Tibial nerve (tissue), 4 donors: Measurements from ENCODE around the gene CDKN1B. TPM values are rescaled to one million over a fixed set of nuclear protein-coding genes. Genes with fewer than 3 reads are reported as not detected.

Experiments used
- DNase-seq, 2 donors: peaks; one replicate each; pipeline ENCODE4 v3.0.0-alpha.2; 2019; ENCODE audit warnings: low spot score in 2 of 2
- H3K27ac ChIP-seq, 4 donors: fragments of 200-600 bp; sonication (generic) in 3 of 4; one replicate each; pipeline ENCODE4 v1.5.1; 2017 to 2019; ENCODE audit warnings: mild to moderate bottlenecking in 1 of 4
- H3K27me3 ChIP-seq, 2 donors: fragments of 200-600 bp; sonication (generic) in 1 of 2; one replicate each; pipeline versions ENCODE4 v1.5.1 to v1.6.0; 2017 to 2019
- H3K36me3 ChIP-seq, 3 donors: fragments of 200-600 bp; sonication (generic); one replicate each; pipeline ENCODE4 v1.5.1; 2018 to 2019
- H3K4me1 ChIP-seq, 4 donors: fragments of 200-600 bp; sonication (generic) in 3 of 4; one replicate each; pipeline ENCODE4 v1.5.1; 2017 to 2019
- H3K4me3 ChIP-seq, 4 donors: fragments of 200-600 bp; sonication (generic) in 3 of 4; one replicate each; pipeline ENCODE4 v1.5.1; 2017 to 2019; ENCODE audit warnings: mild to moderate bottlenecking in 1 of 4, moderate library complexity in 1 of 4
- H3K9me3 ChIP-seq, 4 donors: fragments of 200-600 bp; sonication (generic) in 3 of 4; one replicate each; pipeline ENCODE4 v1.5.1; 2017 to 2019
- EP300 ChIP-seq, 2 donors: sonication (generic); formaldehyde crosslinking; IDR thresholded peaks; one replicate each; pipeline ENCODE4 v1.6.1; 2017; ENCODE audit warnings: antibody characterized with exemption in 2 of 2, mild to moderate bottlenecking in 1 of 2
- POLR2A ChIP-seq, 2 donors: fragments of 450-650 bp; IDR thresholded peaks; one replicate each; pipeline ENCODE4 v1.6.1; 2017; ENCODE audit warnings: antibody characterized with exemption in 2 of 2, mild to moderate bottlenecking in 2 of 2, moderate library complexity in 2 of 2
- WGBS, 2 donors: methylation state at CpG; one replicate each; pipeline ENCODE4 v1.1.5; 2018; 5-methylcytosine and 5-hydroxymethylcytosine counted together
- small RNA-seq: library from RNA; depleted of rRNA; stranded (forward); fragments of <200 nt; gene quantifications from one replicate; pipeline ENCODE3, GENCODE V24; 2016
- total RNA-seq, 4 donors: library from RNA; depleted of rRNA; stranded (reverse); fragments of >200 nt; gene quantifications; one replicate each; pipeline ENCODE4 v1.1.0, GENCODE V29; 2016
- TF ChIP-seq, protein P1 (sequence below), 5 experiments: fragments of 200-600 bp in 3 of 5; fragments of 450-650 bp in 2 of 5; sonication (generic) in 3 of 5; IDR thresholded peaks; one replicate each; pipeline ENCODE4 v1.5.1; 2016 to 2019; ENCODE audit warnings: antibody characterized with exemption in 5 of 5, mild to moderate bottlenecking in 3 of 5, moderate library complexity in 2 of 5

Gene CDKN1B
- total RNA-seq, 4 donors from 2014 or later: 77.4 to 142 (median 114) TPM

DNA sequence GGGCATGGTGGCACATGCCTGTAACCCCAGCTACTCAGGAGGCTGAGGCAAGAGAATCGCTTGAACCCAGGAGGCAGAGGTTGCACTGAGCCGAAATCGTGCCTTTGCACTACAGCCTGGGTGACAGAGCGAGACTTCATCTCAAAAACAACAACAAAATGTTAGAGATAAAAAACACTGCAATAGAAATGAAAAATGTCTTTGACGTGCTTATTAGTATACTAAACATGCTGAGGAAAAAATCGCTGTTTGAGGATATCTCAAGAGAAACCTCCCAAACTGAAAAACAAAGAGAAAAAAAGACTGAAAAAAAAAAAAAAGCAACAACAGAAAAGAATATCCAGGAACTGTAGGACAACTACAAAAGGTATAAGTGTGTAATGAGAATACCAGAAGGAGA, 53.1 kb downstream of the CDKN1B start:
- Histone ChIP-seq H3K9me3 (peaks cover 0 to 16% (median 2%) of the 10 kb centered on the region in 4 donors), H3K27me3 (no peaks in the 10 kb centered on the region), H3K4me3 (no peak overlapping the region), H3K27ac (no peak overlapping the region), H3K36me3 (no peaks in the 10 kb centered on the region), H3K4me1 (no peaks in the 10 kb centered on the region)
- DNase-seq: no peak
- 95 to 98% methylated on average over 6 of the region's 6 CpGs for WGBS, 2 donors
- TF ChIP-seq EP300 (IDR thresholded peaks at IDR 0.05): no peak
- no peak for TF ChIP-seq POLR2A (IDR thresholded peaks at IDR 0.05)
- TF ChIP-seq, protein P1, sequence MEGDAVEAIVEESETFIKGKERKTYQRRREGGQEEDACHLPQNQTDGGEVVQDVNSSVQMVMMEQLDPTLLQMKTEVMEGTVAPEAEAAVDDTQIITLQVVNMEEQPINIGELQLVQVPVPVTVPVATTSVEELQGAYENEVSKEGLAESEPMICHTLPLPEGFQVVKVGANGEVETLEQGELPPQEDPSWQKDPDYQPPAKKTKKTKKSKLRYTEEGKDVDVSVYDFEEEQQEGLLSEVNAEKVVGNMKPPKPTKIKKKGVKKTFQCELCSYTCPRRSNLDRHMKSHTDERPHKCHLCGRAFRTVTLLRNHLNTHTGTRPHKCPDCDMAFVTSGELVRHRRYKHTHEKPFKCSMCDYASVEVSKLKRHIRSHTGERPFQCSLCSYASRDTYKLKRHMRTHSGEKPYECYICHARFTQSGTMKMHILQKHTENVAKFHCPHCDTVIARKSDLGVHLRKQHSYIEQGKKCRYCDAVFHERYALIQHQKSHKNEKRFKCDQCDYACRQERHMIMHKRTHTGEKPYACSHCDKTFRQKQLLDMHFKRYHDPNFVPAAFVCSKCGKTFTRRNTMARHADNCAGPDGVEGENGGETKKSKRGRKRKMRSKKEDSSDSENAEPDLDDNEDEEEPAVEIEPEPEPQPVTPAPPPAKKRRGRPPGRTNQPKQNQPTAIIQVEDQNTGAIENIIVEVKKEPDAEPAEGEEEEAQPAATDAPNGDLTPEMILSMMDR (IDR thresholded peaks at IDR 0.05): no peak

Small RNA genes within 50 kb of the gene (small RNA-seq; reads per million reads assigned to genes)
- not detected for gene MIR613

Other genes with a start within 250 kb of the CDKN1B start
- gene DUSP16, start 154.5 kb upstream of the CDKN1B start, total RNA-seq: 10 to 100 TPM; 16.2 to 23.2 (median 19.1) TPM
- 10 to 100 TPM; 39.9 to 74.7 (median 52.9) TPM for gene CREBL2, start 105.5 kb upstream of the CDKN1B start, total RNA-seq
- 1 to 10 TPM in 1 of 4 donors, not detected in 3; 1.3 TPM for gene GPR19, start 21.2 kb upstream of the CDKN1B start, total RNA-seq
- gene APOLD1, start 68.3 kb downstream of the CDKN1B start, total RNA-seq: 100 to 1,000 TPM in 1 of 4 donors, 10 to 100 TPM in 3; 43.7 to 138 (median 83.9) TPM
- 10 to 100 TPM; 39.4 to 50.0 (median 47.8) TPM for gene DDX47, start 96.0 kb downstream of the CDKN1B start, total RNA-seq
- 10 to 100 TPM in 1 of 4 donors, 1 to 10 TPM in 3; 2.1 to 12.3 (median 4.3) TPM for gene GPRC5A, start 174.2 kb downstream of the CDKN1B start, total RNA-seq
- not detected for gene GPRC5D, start 234.8 kb downstream of the CDKN1B start, total RNA-seq